A673 (cell line): ENCODE data around the gene PEX7. TPM values are rescaled to one million over a fixed set of nuclear protein-coding genes. Genes with fewer than 3 reads are reported as not detected.
A peak's percentile ranks its signal among the peaks of the same experiment; 100 is the strongest.
"Not testable (repeated sequence)": the region's sequence is repeated elsewhere in the genome, so short reads cannot be mapped to it uniquely, and the experiment has no call there.

Experiments used
- BruUV-seq: library from RNA; stranded (reverse); fragments of 400-500 nt; replicated peaks from 2 replicates; lab custom pipeline; 2021; lab: Mats Ljungman, UMichigan
- CTCF ChIA-PET: fragments of 300-600 bp; sonication (Branson Sonifier 250); formaldehyde crosslinking; loops from one replicate; lab custom pipeline; 2022; ENCODE audit warnings: antibody characterized with exemption; lab: Charles Lee
- POLR2A ChIA-PET: fragments of 300-600 bp; sonication (Branson Sonifier 250); formaldehyde crosslinking; loops from one replicate; lab custom pipeline; 2022; ENCODE audit warnings: antibody characterized with exemption; ENCODE audit not compliant: low non-redundant PET; lab: Charles Lee
- DNase-seq: peaks from one replicate; pipeline ENCODE4 v3.0.0-alpha.2; 2015; ENCODE audit warnings: low spot score
- H3K27ac ChIP-seq: fragments of 200-600 bp; sonication (generic); 2 replicates; pipeline ENCODE4 v1.5.1; 2016; ENCODE audit warnings: mixed run types, low read depth, mild to moderate bottlenecking, mixed read lengths, antibody characterized with exemption, low read length; ENCODE audit not compliant: poor library complexity, severe bottlenecking
- H3K27me3 ChIP-seq: fragments of 200-600 bp; sonication (generic); replicated peaks from 2 replicates; pipeline ENCODE4 v1.6.1; 2017; ENCODE audit warnings: mixed run types, low read depth, mild to moderate bottlenecking, mixed read lengths, antibody characterized with exemption, low read length; ENCODE audit not compliant: insufficient read depth, poor library complexity
- H3K36me3 ChIP-seq: fragments of 200-600 bp; sonication (generic); 2 replicates; pipeline ENCODE4 v1.6.1; 2016; ENCODE audit warnings: mixed run types, mild to moderate bottlenecking, mixed read lengths, antibody characterized with exemption, low read length; ENCODE audit not compliant: insufficient read depth, poor library complexity, severe bottlenecking
- H3K4me1 ChIP-seq: fragments of 200-600 bp; sonication (generic); 2 replicates; pipeline ENCODE4 v1.6.1; 2017; ENCODE audit warnings: mixed run types, mild to moderate bottlenecking, mixed read lengths, antibody characterized with exemption, low read length; ENCODE audit not compliant: insufficient read depth, poor library complexity, severe bottlenecking
- H3K4me3 ChIP-seq: fragments of 200-600 bp; sonication (generic); 2 replicates; pipeline ENCODE4 v1.5.1; 2016; ENCODE audit warnings: low read depth, mixed run types, mild to moderate bottlenecking, mixed read lengths, low read length; ENCODE audit not compliant: poor library complexity, severe bottlenecking
- H3K9me3 ChIP-seq: fragments of 200-600 bp; sonication (generic); 2 replicates; pipeline ENCODE4 v1.6.1; 2016; ENCODE audit warnings: mixed run types, low read depth, mild to moderate bottlenecking, mixed read lengths, antibody characterized with exemption, low read length; ENCODE audit not compliant: poor library complexity, severe bottlenecking
- CTCF ChIP-seq: fragments of 300-800, 200-600 bp; sonication (generic); conservative IDR thresholded peaks from 2 replicates; pipeline ENCODE4 v1.5.1; 2017; ENCODE audit warnings: low read depth, mild to moderate bottlenecking, antibody characterized with exemption, low read length, moderate library complexity, mixed read lengths
- EZH2 ChIP-seq: fragments of 200-600 bp; sonication (generic); IDR thresholded peaks from 2 replicates; pipeline ENCODE4 v1.6.1; 2017; ENCODE audit warnings: borderline replicate concordance, low read depth, mild to moderate bottlenecking, mixed read lengths, antibody characterized with exemption, low read length; ENCODE audit not compliant: poor library complexity, severe bottlenecking
- intact Hi-C: fragments of 100-400 bp; cut with micrococcal nuclease; formaldehyde crosslinking; loops from one replicate; pipeline ENCODE4 v1.10.0; 2022; ENCODE audit not compliant: unreplicated experiment
- total RNA-seq: library from RNA; stranded (reverse); gene quantifications from 2 replicates; pipeline ENCODE4 v1.2.3, GENCODE V29; 2021

Gene PEX7
- total RNA-seq, 1 experiment from 2014 or later, result 6.2 TPM

DNA sequence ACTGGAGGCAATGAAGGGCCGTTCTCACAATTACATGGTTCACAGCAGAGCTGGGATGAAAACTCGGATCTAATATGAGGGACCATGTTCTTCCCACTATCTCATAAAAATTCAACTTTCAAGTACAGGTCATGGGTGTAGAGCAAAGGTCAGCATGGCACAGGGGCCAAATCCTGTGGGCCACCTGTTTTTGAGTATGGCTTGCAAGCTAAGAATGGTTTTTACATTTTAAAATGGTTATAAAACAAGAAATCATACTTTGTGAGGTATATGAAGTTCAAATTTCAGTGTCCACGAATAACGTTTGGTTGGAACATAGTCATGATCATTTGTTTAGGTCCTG lies 34.7 kb upstream of the PEX7 start:
- intact Hi-C loops, result no loop called here
- no TSS peak for BruUV-seq
- DNase-seq, result no peak
- no peak overlapping the region for H3K4me3 ChIP-seq
- no peak overlapping the region for H3K27ac ChIP-seq
- no peak for TF ChIP-seq EZH2
- no peak for TF ChIP-seq CTCF
- peaks cover 7% of the 10 kb centered on the region for H3K4me1 ChIP-seq
- ChIA-PET CTCF (no interaction called here), POLR2A (interaction anchor here (0.5 kb wide), 1 partner anchor 1740 kb away, joined by 3 read pairs; no protein-coding TSS in a partner anchor)
- no peaks in the 10 kb centered on the region for H3K9me3 ChIP-seq
- H3K36me3 ChIP-seq, result no peaks in the 10 kb centered on the region
- H3K27me3 ChIP-seq, result no peaks in the 10 kb centered on the region

DNA sequence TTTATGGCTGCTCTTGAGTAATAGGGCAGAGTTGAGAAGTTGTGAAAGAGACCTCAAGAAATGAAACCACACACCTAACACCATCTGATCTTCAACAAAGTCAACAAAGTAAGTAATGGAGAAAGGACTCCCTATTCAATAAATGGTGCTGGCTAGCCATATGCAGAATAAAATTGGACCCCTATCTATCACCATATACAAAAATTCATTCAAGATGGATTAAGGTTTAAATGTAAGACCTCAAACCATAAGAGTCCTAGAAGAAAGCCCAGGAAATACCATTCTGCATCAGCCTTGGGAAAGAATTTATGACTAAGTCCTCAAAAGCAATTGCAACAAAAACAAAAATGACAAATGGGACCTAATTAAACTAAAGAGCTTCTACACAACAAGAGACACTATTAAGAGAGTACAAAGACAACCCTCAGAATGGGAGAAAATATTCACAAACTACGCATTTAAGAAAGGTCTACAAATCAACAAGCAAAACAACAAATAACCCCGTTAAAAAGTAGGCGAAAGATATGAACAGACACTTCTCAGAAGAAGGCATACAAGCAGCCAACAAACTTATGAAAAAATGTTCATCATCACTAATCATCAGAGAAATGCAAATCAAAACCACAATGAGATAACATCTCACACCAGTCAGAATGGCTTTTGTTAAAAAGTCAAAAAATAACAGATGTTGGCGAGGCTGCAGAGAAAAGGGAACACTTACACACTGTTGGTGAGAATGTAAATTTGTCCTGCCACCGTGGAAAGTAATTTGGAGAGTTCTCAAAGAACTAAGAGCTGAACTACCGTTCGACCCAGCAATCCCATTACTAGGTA lies 34.1 kb upstream of the PEX7 start:
- CTCF ChIA-PET, result no interaction called here
- TF ChIP-seq EZH2 (no peak), CTCF (no peak)
- H3K4me1 ChIP-seq, result peaks cover 7% of the 10 kb centered on the region
- no peaks in the 10 kb centered on the region for H3K36me3 ChIP-seq
- BruUV-seq, result no TSS peak
- no peak overlapping the region for H3K27ac ChIP-seq
- no peaks in the 10 kb centered on the region for H3K9me3 ChIP-seq
- POLR2A ChIA-PET, result no interaction called here
- H3K27me3 ChIP-seq, result no peaks in the 10 kb centered on the region
- peak; percentile 72 for DNase-seq
- no peak overlapping the region for H3K4me3 ChIP-seq
- intact Hi-C loops, result no loop called here

DNA sequence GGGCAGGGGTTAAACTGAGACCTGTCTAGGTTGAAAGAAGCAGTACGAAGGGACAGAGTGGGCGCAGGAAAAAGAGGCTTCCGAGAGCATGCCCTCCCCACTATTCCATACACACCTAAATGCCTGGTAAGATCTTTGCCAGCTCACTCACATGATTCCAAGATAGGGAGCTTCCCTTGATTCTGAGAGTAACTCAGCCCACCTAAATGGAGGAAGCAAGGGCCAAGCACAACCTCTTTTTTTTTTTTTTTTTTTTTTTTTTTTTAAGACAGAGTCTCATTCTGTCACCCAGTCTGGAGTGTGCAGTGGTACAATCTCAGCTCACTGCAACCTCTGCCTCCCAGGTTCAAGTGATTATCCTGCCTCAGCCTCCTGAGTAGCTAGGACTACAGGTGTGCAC lies 33.0 kb upstream of the PEX7 start:
- H3K36me3 ChIP-seq, BruUV-seq, H3K27ac ChIP-seq, CTCF ChIA-PET, H3K9me3 ChIP-seq, H3K4me1 ChIP-seq, H3K4me3 ChIP-seq, POLR2A ChIA-PET, H3K27me3 ChIP-seq, intact Hi-C loops, DNase-seq: not testable (repeated sequence)
